ENCODE results near the gene CLCN4. TPM values are rescaled to one million over a fixed set of nuclear protein-coding genes. Genes with fewer than 3 reads are reported as not detected.

Gene CLCN4
- total RNA-seq, 3 donors from 2014 or later: 2.9 to 4.7 (median 3.7) TPM

DNA sequence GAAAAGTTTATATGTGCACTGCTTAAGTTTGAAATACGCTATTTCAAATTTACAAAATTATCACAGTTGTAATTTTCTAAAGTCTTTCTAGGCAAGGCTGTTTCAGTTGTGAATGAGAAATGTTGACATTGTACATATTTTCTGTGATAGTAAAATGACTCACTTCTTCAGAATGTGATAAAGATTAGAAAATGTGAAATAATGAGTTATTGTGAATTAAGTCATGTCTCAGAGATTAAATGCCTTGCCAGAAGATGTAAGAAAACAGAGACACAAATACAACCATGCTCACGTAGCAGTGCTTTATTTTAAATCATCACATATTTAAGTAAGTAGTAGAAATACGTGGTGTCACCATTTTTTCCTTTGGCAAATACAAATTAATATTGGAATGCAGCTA is 768 bp downstream of the CLCN4 start:
- intact Hi-C loops (cut with DNase I; ENCODE audit: low total_unique reads): no loop called here
- Histone ChIP-seq H3K9me3 (no peaks in the 10 kb centered on the region), H3K27me3 (peaks cover 0 to 58% of the 10 kb centered on the region in 2 donors), H3K36me3 (no peaks in the 10 kb centered on the region), H3K4me3 (peak overlapping the region in 2 of 3 donors; percentile 32 to 46), H3K27ac (peak overlapping the region in 1 of 2 donors; percentile 69), H3K4me1 (no peaks in the 10 kb centered on the region)
- no peak for DNase-seq (ENCODE audit: low spot score in 2 of 2)
- TF ChIP-seq POLR2AphosphoS5 (IDR thresholded peaks at IDR 0.05): no peak
- TF ChIP-seq, protein P1, sequence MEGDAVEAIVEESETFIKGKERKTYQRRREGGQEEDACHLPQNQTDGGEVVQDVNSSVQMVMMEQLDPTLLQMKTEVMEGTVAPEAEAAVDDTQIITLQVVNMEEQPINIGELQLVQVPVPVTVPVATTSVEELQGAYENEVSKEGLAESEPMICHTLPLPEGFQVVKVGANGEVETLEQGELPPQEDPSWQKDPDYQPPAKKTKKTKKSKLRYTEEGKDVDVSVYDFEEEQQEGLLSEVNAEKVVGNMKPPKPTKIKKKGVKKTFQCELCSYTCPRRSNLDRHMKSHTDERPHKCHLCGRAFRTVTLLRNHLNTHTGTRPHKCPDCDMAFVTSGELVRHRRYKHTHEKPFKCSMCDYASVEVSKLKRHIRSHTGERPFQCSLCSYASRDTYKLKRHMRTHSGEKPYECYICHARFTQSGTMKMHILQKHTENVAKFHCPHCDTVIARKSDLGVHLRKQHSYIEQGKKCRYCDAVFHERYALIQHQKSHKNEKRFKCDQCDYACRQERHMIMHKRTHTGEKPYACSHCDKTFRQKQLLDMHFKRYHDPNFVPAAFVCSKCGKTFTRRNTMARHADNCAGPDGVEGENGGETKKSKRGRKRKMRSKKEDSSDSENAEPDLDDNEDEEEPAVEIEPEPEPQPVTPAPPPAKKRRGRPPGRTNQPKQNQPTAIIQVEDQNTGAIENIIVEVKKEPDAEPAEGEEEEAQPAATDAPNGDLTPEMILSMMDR (IDR thresholded peaks at IDR 0.05): no peak

DNA sequence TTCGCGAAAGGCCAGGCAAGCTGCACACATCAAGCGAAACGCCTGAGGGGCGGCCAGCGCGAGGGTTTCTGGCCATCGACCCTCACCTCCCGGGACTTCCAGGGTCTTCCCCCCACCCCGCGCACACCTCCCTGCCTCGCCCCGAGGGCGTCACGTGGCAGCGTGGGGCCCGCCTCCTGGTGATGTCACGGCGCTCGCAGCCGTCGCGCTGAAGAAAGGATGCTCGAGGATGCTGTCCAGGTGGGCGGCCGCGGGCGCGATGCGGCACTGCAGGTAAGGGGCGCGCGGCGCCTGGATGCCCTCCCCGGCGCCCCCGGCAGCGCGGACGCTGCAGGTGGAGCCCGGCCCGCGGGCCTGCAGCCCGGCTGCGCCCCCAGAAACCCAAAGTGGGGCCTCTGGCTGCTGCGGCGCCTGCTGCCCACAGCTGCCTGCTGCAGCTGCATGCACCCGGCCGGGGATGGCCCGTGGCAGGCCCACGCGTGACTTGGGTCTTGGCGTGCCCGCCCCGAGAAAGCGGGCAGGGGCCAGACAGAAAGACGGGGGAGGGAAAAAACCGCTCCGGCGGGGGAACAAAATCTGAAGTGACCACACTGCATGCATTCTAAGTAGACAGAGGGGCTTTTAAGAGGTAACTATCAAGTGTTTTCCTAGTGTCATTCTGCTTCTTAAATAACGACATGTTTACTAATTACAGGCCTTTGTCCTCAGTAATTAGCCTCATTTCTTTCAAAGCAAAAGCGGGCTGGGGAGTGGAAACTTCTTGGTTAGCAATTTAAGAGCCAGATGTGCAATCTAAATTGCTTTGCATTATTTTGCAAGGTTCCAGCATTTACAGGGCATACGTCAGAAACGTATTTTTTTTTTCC is 1.7 kb downstream of the CLCN4 start:
- intact Hi-C loops (cut with DNase I; ENCODE audit: low total_unique reads): no loop called here

DNA sequence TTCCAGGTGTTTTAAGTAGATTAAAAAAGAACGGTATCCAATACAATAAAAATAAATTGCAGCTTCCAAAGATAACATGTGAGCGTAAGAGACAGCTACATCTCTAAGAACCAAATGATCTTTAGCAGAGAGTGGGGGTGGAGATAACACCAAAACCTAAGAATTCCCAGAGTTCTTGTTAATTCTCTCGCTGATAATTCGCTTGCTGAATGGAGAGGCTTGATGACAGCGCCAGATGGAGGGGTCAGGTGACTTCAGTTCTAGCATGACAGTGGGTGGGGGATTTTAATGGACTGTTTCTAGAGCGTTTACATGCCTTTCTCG is 2.3 kb downstream of the CLCN4 start:
- H3K27ac ChIP-seq: no peak overlapping the region
- intact Hi-C loops (cut with DNase I; ENCODE audit: low total_unique reads): no loop called here
- no peak for DNase-seq (ENCODE audit: low spot score in 2 of 2)

More for the DNA sequence above, 1.7 kb downstream of the CLCN4 start:
- no peaks in the 10 kb centered on the region for H3K9me3 ChIP-seq
- no peaks in the 10 kb centered on the region for H3K4me1 ChIP-seq
- peak overlapping the region; percentile 18 to 59 (median 43) for H3K4me3 ChIP-seq
- peaks cover 0 to 57% of the 10 kb centered on the region in 2 donors for H3K27me3 ChIP-seq
- H3K36me3 ChIP-seq: no peaks in the 10 kb centered on the region
- no peak for DNase-seq (ENCODE audit: low spot score in 2 of 2)
- no peak overlapping the region for H3K27ac ChIP-seq
- TF ChIP-seq, protein P1 (IDR thresholded peaks at IDR 0.05): no peak
- no peak for TF ChIP-seq POLR2AphosphoS5 (IDR thresholded peaks at IDR 0.05)
- TF ChIP-seq POLR2A (IDR thresholded peaks at IDR 0.05): no peak

DNA sequence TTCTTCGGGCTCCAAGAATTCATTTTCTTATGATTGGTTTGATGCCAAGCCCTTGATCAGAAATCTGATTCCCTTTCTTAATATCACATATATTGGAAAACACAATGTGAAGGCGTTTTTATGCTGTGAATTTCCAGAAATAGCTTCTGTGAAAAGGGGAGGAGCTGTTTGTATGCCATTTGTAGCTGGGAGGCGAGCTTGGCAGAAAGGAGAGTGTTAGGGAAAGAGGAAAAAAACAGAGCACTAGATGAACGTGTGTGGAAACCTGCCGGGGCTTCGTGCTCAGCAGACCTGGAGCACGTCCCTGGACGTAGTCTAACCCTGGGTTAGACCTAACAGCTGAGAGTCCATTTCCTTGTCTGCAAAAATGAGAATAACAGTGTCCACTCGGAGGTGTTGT is 3.4 kb downstream of the CLCN4 start:
- DNase-seq (ENCODE audit: low spot score in 2 of 2): no peak
- TF ChIP-seq, protein P1 (IDR thresholded peaks at IDR 0.05): no peak
- TF ChIP-seq POLR2AphosphoS5 (IDR thresholded peaks at IDR 0.05) (no peak), POLR2A (IDR thresholded peaks at IDR 0.05) (no peak)

More for the DNA sequence above, 2.3 kb downstream of the CLCN4 start:
- Histone ChIP-seq H3K27me3 (peaks cover 0 to 59% of the 10 kb centered on the region in 2 donors), H3K4me1 (no peaks in the 10 kb centered on the region), H3K4me3 (no peak overlapping the region), H3K9me3 (no peaks in the 10 kb centered on the region), H3K36me3 (no peaks in the 10 kb centered on the region)
- TF ChIP-seq POLR2AphosphoS5 (IDR thresholded peaks at IDR 0.05) (no peak), POLR2A (IDR thresholded peaks at IDR 0.05) (no peak)

DNA sequence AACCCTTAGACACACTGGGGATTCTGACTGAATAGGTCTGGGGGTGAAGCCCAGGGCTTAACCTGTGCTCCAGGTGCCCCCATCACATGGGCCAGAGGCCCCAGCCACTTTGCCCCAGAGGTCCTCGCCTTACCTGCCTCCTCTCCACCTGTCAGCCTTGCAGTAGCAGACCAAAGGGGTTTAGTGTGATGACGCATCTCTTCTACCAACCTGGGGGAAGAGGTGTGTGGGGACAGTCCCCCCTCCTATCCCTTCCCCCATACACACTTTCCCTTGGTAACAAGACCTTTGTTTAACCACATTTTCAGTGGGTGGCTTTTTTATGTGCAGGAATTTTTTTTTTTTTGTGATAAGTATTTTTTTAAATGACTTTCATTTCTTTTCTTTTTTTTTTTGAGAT is 6.3 kb downstream of the CLCN4 start:
- no peak overlapping the region for H3K27ac ChIP-seq
- intact Hi-C loops (cut with DNase I; ENCODE audit: low total_unique reads): no loop called here
- H3K36me3 ChIP-seq: no peaks in the 10 kb centered on the region
- no peak for TF ChIP-seq POLR2AphosphoS5 (IDR thresholded peaks at IDR 0.05)
- TF ChIP-seq POLR2A (IDR thresholded peaks at IDR 0.05): no peak
- TF ChIP-seq, protein P1 (IDR thresholded peaks at IDR 0.05): no peak
- no peak overlapping the region for H3K4me3 ChIP-seq
- H3K4me1 ChIP-seq: no peaks in the 10 kb centered on the region
- no peaks in the 10 kb centered on the region for H3K9me3 ChIP-seq
- peaks cover 0 to 65% of the 10 kb centered on the region in 2 donors for H3K27me3 ChIP-seq
- no peak for DNase-seq (ENCODE audit: low spot score in 2 of 2)

More for the DNA sequence above, 3.4 kb downstream of the CLCN4 start:
- intact Hi-C loops (cut with DNase I; ENCODE audit: low total_unique reads): no loop called here
- Histone ChIP-seq H3K27me3 (peaks cover 0 to 64% of the 10 kb centered on the region in 2 donors), H3K9me3 (no peaks in the 10 kb centered on the region), H3K4me3 (no peak overlapping the region), H3K27ac (no peak overlapping the region), H3K4me1 (no peaks in the 10 kb centered on the region), H3K36me3 (no peaks in the 10 kb centered on the region)

Data from breast epithelium (tissue), 4 donors.